Measurements from ENCODE around the gene ABI3.

ABI3 gene

DNA sequence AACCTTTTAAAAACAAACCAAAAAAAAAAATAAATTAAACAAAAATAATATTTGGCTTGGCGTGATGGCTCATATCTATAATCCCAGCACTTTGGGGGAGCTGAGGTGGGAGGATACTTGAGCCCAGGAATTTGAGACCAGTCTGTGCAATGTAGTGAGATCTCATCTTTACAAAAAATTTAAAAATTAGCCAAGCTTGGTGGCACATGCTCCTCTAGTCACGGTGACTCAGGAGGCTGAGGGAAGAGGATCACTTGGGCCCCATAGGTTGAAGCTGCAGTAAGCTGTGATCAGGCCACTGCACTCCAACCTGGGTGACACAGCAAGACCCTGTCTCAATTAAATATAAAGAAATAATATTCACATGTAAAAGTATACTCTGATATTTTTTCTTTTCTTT is 12.3 kb upstream of the ABI3 start:
- no peak for FAIRE-seq

GRCh38 chr17:49200423-49201083 is 10.0 kb upstream of the ABI3 start:
- no peak for FAIRE-seq

DNA sequence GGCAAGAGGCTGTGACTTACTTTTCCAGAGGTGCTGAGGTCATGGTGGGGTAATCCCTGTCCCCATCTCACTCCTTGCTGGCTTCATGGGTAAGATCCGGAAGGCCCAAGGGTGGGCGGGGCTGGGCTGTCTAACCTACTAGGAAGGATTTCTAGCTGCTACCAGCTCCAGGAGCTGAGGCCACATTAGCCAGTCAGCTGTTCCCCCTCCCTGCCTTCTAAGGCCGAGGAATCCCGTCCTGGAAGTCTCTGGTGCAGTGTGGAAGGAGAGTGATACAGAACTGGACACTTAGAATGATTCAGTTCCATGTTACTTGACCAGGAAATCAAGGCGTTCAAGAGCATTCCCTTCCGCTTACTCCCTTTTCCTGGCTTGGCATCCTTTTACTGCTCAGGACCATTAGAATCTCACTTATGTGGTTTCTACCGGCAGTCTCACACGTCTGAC is 9.0 kb upstream of the ABI3 start:
- no peak for FAIRE-seq

GRCh38 chr17:49203796-49204195 is 6.7 kb upstream of the ABI3 start:
- FAIRE-seq, result no peak

GRCh38 chr17:49204516-49204915 is 6.0 kb upstream of the ABI3 start:
- FAIRE-seq, result no peak

DNA sequence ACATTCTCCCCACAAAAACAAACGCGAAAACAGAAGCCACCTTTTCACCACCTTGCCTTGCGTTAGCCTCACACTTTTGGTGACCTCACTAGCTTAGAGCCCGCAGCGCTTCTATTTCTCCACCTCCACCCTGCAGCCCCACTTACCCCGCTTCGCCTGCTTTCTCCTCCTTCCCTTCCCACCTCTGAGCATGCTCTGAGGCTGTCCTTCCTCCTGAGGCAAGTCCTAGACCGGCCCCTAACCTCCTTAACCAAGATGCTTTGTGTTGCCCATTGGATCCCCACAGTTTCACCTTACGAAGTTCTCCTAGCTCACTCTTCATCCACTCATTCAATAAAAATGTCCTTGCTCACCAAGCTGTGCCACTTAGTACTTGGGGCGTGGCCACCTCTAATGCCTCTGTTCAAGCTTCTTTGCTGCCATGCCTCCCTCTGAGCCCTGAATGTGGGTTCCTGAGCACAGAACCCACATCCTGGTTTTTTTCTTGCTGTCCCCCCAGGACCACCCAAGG is 1.4 kb upstream of the ABI3 start:
- no peak for FAIRE-seq

DNA sequence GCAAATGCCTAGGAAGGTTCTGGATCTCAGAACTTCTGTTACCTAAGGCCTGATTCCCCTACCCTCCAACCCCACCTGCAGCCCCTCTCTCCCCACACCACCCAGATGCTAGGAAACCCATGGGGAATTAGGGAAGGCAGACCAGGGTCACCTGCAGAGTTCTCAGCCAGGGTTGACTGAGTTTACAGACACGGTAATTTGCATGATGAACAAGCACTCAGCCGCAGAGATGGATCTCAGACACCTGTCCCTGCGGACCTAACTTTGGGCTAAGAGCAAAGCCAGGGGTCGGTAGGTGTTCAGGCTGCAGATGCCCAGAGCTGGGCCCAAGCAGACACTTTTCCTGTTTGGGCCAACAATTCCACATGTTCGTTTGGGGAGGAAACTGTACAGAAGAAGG is 2.9 kb downstream of the ABI3 start:
- FAIRE-seq, result no peak

- no peak for FAIRE-seq
Measured at GRCh38 chr17:49213847-49214246, 3.3 kb downstream of the ABI3 start.

DNA sequence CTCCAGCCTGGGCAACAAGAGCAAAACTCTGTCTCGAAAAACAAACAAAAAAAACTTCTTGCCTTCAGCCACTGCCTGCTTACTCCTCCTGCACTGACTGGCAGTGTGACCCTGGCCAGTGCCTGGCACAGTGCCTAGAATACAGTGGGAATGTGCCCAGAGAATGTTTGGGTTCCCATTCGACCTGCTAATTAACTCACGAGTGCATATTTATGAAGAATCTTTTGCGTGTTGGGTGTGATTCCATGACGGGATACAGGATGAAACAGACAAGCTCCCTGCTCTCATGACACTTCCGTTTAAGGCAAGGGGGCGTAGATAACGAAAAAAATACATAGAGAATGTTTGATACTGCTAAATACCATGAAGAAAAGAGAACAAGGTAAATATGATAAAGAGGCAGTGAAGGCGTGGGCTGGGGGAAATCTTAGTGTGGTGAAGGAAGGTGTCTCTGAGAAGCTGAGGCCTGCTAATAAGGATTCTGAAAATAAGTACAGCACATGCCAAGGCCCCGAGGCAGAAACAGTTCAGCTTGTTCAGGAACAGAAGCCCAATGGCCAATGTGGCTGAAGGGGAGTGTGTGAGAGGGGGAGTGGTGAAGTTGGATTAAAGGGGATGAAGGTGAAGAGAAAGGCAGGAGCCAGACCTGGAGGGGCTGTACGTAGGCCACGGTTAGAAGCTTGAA is 4.3 kb downstream of the ABI3 start:
- no peak for FAIRE-seq

- no peak for FAIRE-seq
Measured at GRCh38 chr17:49216482-49216881, 6.0 kb downstream of the ABI3 start.

GRCh38 chr17:49216953-49217650 is 6.6 kb downstream of the ABI3 start:
- no peak for FAIRE-seq

DNA sequence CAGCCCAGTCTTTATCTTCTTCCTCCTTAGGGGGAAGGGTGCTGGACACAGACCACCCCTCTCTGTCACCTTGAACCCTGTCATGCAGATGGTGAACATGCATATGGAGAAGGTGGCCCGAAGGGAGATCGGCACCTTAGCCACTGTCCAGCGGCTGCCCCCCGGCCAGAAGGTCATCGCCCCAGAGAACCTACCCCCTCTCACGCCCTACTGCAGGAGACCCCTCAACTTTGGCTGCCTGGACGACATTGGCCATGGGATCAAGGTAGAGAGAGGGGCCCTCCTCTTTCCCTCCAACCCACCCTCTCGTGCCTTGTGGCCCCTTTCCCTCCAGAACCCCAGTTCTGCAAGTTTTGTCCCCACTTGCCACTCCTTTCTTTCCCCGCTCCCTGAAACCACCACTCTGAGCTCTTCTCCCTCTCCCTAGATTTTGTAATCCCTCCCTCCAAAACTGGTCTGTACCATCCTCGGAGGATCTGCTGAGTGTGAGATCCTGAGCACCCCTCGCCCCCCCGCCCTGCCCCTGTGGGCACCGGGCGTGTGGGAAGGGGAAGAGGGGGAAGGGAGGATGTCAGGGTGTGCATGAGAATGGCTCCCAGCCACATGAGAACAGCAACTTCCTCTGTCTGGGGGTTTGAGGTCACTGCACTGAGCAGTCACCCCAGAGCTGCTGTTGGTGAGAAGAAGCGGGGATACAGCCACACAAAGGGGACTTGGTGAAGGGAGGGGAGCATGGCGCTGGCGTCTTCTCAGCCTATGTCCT is 7.3 kb downstream of the ABI3 start:
- no peak for FAIRE-seq

GRCh38 chr17:49218941-49219913 is 8.7 kb downstream of the ABI3 start:
- no peak for FAIRE-seq

GRCh38 chr17:49219987-49220386 is 9.5 kb downstream of the ABI3 start:
- FAIRE-seq, result no peak

- FAIRE-seq, result no peak
Measured at GRCh38 chr17:49223168-49223516, 12.6 kb downstream of the ABI3 start.

DNA sequence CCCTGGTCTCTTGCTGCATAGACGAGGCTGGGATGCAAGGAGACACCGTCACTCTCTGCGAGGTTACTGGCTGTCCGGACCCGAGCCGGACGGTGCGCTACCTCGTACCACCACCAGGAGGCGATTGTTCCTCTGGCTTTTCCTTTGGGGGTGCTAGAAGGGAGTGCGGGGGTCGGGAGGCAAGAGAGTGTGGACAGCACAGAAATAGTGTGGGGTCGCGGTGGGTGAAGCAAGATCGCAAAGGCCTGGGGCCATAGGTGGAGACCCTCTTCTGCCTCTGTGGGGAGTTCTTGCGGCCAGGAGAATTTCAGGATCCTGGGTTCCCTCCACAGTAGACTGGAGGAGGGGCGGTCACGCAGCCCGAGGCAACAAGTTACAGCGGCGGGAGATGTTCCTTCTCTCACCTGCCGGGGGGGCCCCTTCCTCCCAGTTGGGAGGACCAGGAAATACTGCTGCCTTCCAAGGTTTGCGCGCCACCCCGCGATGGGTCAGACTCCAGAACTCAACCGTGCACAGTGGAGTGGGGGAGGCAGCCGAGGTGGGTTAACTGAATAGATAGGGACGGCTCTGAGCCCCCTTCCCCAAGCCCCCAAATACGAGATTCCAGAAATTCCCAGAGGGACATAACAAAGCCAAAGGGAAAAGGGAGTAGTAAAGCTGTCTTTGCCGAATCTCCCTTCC is 13.2 kb downstream of the ABI3 start:
- no peak for FAIRE-seq

GRCh38 chr17:49224198-49224996 is 13.9 kb downstream of the ABI3 start:
- FAIRE-seq, result no peak

- FAIRE-seq, result no peak
Measured at GRCh38 chr17:49224997-49225337, 14.5 kb downstream of the ABI3 start.

- FAIRE-seq, result no peak
Measured at GRCh38 chr17:49225554-49226236, 15.2 kb downstream of the ABI3 start.

Measured in colon (tissue), 2 donors.